Activated naive CD4-positive, alpha-beta T cell treated with anti-CD3 and anti-CD28 coated beads, Interleukin-2, amount 50 U/mL, for 16 hours (primary cell): Measurements from ENCODE around the gene PYCR2.
"Not testable (repeated sequence)": the region's sequence is repeated elsewhere in the genome, so short reads cannot be mapped to it uniquely, and the experiment has no call there.

Source experiments
- DNase-seq: peaks from one replicate; pipeline ENCODE4 v3.0.0-alpha.2; 2020

The PYCR2 gene

DNA sequence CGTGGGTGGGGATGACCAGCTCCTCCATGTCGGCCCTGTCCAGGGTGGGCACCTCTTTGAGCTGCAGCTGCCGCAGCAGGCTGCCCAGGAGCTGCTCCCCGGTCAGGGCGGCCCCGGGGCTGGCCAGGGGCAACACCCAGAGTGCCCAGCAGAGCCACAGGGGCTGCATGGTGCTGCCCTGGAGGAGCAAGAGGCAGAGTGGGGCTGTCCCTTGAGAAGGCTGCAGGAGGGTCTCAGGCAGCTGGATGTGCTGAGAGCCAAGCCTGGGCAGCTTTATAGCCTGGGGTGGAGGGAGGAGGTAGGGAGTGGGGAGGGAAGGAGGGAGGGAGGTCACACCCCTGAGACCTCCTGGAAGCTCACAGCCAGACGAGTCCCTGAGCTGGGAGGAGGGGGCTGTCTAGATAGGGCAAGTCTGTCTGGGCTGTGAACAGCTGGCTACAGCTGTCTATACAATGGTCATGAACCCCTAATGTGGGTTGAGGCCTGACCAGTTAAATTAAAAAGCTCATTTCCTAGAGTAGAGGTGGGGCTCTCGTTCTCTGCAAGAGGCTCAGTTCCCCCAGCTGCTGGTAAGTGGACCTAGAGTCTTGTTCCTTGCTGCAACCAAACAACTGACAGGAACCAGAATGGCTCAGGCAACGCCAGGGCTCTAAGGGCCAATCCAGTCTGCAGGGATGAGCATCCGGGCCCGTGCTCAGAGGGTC, 35.0 kb downstream of the PYCR2 start, which contains the start of gene LEFTY1:
TSS of gene LEFTY1 (minus strand) at position 249 of the 704 bp plus-strand sequence. CDS start at position 169, 80 bp downstream.
- DNase-seq = no peak

DNA sequence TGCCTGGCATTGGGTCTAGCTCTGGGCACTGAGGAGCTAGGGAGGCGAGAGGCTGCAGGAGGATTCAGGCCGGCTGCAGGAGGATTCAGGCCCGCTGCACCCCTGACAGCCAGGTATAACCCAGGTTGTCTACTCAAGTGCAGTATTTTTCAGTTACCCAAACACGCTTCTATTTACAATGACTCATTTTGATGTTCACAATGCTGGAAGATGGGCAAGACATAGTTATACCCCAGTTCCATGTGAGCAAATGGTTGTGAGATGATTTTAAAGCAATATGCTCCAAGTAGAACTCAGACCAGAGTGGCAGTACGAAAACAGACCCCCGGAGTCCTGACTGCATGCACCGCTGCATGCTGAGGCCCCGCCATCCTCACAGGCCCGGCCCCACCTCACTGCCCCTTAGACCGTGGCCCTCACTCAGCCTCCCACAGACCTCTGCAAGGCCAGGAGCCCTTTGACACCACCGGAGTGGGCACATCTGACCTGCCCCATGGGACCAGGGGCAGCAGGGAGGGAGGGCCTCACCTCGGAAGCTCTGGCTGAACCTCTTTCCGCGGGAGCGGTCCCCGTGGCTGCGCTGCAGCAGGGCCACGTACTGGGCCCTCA, 35.7 kb downstream of the PYCR2 start:
- no peak for DNase-seq

DNA sequence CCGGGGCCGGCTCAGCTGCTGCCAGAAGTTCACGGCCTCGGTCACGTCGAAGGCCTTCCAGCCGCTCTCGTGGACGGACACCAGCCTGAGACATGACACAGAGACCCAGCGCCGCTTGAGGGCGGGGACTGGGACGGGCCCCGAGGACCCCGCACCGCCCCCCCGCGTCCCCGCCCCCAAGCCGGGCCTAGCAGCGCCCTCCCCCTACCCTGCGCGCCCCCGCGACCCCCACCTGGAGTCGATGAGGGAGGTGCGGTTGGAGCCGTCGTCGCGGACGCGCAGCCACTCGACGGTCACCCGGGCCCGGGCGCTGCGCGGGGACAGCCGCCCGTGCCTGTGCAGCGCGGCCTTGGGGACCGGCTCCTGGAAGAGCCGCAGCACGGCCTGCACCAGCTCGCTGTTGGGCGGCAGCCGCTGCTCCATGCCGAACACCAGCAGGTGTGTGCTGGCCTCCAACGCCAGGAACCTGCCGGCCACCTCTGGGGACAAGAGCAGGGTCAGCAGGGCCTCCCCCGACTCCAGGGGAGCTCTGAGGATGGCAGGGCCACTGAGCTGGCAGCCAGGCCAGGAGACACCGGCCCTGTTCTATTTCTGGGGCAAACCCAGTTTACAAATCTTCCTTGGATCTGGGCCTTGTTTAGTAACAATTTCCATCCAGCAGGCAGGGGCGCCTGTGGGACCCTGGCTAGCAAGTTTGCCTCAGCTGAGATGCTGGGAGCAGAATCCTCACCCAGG, 36.3 kb downstream of the PYCR2 start:
- DNase-seq = not testable (repeated sequence)

DNA sequence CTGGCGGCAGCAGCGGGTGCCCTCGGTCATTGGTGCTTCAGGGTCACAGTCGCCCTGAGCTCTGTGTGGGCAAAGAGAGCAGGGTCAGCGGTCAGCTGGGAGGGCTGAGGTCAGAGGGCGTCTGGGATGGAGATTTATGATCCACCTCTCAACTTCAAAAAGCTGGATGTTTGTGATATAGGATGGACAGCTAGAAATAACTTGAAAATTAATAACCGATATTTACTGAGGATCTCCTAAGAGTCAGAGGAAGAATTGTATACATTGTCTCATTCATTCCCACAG, 37.1 kb downstream of the PYCR2 start:
- no peak for DNase-seq

DNA sequence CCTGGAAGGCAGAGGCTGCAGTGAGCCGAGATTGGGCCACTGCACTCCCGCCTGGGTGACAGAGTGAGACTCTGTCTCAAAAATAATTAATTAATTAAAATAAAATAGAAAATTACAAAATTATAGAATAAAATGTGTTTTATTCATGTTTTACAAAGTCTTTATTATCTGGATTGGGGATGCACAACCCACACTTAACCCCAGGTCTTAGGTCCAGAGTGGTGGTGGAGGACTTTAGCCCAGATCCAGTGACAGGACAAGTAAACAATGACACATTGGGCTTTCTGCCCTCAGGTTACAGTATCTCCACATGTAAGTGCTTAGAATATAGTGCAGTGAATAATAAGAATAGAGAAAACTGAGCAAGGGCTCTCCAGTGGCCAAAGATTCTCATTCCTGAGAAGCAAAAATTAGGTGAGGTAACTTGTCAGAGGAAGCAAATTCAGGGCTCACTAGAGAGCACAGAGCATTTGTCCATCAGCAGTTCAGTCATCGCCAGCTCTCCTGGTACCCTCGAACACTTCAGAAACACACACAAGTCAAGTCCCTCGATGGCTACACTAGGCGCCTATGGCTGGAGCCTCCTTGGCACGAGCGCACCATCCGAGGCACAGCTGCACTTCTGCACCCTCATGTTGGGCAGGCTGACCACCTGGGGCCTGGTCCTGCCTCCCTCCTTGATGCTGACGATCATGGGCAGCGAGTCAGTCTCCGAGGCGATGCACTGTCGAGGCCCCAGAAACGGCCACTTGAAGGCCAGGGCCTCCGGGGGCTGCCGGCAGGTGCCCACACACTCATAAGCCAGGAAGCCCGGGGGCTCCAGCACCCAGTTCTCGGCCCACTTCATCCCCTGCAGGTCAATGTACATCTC, 37.7 kb downstream of the PYCR2 start:
- no peak for DNase-seq

DNA sequence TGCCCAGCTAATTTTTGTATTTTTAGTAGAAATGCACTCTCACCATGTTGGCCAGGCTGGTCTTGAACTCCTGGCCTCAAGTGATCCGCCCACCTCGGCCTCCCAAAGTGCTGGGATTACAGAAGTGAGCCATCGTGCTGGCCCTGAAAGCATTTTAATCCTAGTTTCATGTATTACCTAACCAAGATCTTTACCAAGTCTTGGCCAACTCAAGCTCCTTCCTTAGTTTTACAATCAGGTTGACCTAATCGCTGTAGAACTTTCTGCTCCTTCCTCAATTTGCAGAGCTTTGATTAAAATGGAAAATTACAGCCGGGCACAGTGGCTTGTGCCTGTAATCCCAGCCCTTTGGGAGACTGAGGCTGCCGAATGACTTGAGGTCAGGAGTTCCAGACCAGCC, 38.7 kb downstream of the PYCR2 start:
- DNase-seq = no peak

DNA sequence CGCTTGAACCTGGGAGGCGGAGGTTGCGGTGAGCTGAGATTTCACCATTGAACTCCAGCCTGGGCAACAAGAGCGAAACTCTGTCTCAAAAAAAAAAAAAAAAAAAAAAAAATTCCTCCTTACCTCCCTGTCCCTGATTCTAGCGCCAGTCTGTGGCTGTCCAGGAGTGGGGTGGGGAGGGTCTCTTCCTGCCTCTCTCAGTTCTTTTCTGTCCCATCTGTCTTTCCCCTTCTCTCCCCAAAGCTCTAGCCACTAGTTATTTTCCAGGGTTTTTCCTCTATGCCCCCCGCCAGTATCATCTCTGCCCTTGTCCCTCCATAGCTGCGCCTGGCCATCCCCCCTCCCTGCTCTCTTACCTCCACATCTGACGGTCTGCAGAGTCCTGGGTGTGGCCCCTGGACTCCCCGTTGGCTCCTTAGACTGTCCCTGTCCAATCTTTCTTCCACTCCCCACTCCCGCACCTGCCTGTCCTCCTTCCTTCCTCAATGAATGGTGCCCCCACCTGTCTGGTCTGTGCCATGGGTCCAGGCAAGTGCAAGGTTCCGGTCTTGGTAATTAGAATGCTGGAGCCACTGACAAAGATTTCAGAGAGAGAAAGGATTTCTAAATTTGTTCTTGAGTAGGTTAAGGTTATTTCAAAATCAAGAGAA, 40.3 kb downstream of the PYCR2 start:
- no peak for DNase-seq

DNA sequence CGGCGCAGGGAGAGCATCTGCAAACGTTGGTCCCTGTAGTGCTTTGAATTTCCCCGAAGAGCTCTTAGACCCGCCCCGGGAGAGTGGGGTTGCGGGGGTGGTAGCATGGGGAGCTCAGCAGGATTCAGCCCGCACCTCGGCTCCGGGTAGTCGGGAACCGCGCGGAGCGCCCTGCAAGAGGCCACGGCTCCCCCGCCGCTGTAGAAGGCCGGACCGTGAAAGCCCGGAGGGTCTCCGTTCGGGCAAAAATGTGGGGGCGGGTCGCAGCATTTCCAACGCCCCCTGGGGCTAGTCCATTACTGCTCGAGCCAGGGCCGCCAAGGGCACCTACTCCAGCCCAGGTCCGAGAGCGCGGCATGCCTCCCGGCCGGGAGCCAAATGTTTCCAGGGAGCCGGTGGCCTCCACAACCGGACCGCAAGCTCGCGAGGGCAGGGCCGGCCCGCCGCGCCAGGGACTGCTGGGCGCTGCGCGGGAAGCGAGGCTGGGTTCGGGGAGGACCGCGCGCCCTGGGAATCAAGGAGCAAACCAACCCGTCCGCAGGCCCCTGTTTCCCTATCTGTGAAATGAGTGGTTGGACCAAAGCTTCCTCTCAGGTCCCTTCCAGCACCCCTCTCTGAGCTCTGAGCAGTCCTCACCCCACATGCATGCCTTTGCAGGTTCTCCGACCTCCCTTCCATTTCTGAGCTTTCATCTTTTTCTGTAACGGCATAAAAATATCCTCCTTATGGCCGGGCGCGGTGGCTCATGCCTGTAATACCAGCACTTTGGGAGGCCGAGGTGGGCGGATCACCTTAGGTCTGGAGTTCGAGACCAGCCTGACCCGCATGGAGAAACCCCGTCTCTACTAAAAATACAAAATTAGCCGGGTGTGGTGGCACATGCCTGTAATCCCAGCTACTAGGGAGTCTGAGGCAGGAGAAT, 41.1 kb downstream of the PYCR2 start:
- peak; percentile 45 for DNase-seq

DNA sequence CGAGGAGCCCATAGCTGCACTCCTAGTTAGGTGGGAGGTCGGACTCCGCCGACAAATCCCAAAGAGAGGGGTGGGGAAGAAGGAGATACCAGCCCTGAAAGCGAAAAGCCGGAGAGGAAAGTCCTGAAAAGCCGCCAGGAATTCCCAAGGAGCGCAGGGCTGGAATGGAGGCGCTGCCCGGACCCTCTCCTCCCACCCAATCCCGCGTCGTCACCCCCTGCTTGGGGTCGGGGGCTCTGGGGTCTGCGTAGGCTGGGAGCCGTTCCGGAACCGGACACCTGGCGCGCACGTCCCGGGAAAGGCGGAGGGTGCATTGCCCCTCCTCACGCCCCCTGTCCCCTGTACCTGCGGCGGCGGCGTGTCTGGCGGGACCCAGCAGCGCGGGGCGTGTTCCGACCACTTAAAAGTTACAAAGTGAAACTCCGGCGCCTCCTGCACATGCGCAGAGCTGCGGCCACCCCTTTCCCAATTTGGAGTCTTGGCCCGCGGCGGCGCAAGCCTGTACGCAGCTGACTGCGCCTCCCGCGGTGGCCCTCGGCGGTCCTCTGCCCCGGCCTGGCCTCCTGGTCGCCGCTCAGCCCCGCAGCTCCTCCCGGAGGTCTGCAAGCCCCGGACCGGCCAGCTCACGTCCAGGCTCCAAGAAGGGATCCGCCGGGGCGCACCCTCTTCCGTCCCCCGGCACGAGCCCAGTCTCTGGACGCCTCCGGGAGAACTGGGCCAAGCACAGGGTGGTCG, 41.9 kb downstream of the PYCR2 start, which contains the start of gene TMEM63A:
TSS of gene TMEM63A (minus strand) at position 422 of the 735 bp plus-strand sequence. CDS start 4,800 bp downstream, outside the sequence.
- DNase-seq = peak; percentile 86

DNA sequence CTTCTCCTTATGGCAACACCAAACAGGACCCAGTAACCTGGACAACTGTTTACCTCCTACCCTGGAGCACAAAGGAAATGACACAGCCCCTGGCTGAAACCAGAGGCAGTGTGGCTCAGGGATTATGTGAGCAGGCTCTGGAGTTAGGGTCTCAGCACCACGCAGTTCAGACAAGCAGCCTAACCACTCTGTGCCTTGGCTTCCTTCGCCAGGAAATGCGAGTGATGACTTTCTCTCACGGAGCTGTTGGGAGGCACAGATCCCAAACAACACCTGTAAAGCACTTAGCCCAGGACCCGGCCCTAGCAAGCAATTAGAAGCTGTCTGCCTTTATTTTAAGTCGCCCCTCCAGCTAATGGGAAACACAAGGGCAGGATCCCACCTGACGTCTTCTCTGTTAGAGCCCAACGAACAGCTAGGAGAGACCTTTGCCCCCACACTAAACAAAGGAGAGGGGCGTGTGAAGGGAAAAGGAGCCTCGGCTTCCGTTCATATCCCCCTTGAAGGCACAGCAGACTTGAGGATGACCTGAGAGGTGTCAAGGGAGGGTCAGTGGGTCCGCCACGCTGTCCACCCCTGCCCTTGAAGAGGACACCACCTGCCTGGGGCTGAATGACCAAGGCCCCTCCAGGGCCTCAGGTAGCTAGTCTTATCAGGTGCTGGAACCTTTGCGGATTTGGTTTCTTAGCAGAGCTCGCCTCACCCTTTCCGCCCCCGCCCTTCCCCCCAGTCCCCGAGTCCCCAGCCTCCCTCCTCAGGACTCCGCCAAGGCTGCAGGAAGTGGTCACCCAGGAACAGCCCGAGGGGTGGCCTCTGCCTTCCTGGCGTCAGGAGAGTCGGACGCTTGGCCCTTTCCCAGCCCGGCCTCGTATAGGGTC, 42.7 kb downstream of the PYCR2 start:
- no peak for DNase-seq

DNA sequence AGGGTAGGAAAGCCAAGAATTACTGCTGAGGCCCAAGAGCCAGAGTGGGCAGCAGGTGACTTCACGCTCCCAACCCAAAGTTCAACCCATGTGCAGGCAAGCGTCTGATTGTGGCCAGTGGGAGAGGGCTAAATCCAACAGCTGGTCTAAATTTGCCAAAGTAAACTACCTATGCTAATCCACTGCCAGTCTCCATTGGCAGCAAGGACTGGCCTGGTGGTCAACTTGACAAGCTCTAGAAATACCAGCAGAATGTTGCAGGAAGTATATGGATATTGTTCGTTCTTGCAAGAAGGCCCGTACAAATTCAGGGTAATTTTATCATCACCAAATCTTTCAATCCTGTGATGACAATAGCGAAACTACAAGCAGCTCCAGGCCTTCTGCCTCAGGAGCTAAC, 43.4 kb downstream of the PYCR2 start:
- DNase-seq = no peak

DNA sequence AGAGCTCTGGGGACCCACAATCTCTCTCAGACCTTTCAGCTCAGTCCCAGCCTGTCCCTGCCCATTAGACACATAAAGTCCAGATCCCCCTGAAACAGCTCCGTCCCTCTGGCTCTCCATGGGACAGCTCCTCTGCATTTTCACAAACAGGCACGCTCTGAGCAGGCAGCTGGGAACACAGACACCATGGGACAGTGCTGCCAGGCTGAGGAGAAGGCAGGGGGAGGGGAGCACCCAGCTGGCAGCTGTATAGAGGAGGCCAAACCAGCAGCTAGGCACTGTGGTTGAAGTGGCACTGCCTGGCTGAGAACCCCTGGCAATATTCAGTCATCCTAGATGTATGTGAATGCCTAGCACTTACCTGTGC, 43.8 kb downstream of the PYCR2 start:
- DNase-seq = no peak

DNA sequence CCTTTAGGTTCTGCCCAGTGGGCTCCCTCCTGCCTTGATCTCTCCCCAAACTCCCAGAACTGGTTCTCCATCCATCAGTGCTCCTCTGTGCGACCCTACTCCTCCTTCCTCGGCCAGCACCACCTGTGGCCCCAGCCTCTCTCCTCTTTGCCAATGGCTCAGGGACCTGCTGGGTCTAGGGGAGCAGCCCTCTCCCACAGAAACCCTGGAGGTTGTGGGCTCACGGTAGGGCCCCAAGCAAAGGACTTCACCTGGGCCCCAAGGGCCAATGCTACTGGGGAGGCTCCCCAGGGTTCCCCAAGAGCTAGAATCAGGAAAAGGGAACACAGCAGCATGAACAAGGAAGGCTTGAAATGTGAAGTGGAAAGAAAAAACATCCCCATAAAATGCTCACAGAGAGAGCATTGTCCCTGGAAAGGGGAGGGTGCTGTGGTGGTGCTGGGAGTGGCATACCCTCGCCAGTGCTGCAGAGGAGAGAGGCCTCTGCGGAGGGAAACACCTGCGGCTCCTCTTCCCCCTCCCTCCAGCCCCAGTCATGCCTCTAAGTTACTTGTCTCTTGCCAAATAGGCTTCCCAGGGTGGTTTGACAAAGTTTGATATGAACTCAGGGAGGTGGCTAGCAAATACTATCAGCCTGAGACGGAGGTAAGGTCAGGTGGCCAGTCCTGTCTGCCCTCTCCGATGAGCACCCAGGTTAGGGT, 44.4 kb downstream of the PYCR2 start:
- peak; percentile 39 for DNase-seq

DNA sequence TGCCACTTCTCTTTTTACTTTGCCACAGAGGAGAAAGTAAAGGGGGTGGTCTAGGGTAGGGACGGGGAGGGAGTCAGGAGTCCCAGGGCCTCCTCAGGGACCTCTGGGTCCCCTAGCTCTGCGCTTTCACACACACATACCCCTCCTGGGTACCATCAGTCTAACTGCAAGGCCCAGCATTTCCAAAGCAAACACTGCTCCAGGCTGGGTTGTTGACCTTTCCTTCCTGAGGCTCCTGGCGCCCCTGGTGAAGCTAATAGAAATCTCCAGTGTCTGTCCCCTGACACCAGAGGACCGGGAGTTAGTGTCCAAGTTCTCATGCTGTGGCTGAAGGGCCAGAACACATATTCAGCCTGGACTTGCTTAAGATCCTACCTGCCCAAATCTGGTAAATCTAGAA, 45.8 kb downstream of the PYCR2 start:
- no peak for DNase-seq

DNA sequence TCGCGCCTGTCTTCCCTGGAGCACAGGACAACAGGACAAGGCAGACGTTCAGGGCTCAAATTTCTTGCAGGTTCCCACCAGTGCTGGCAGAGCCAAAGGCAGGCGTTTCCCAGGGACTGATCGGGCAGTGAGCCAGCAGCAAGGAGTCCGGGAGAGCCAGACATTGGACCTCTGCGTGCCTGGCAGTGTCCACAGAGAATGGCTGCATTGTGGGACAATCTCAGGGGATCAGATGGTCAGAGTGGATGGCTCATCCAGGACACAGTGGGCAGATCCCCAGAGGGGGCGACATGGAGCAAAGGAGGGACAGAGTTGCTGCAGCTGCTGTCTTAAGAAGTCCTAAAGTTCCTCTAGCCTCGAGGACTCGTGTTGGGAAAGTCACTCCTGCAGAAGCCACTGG, 46.5 kb downstream of the PYCR2 start:
- DNase-seq = no peak

DNA sequence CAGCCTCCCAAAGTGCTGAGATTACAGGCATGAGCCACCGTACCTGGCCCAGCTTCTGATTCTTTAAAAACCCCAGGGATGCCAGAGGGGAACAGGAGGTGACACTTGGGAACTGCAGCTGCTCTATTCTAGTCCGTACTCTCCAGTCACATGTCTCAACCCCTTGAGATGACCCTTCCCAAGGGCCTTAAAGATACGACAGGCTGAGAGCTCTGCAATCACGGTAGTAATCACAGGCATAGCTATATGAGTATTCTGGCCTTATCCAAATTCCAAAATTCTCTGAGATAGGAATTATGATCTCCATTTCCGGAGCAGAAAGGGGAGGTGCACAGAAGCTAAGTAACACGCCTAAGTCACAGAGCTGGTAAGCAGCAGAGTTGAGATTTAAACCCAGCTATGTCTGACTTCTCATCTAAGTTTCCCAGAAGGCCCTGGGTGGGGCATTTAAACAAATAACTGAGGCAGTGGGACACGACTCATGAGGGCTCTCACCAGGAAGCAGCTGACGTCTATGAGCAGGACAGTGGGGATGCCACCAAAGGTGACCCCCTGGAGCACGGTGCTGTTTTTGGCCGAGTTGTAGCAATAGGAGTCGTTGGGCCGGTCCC, 47.0 kb downstream of the PYCR2 start:
- no peak for DNase-seq

DNA sequence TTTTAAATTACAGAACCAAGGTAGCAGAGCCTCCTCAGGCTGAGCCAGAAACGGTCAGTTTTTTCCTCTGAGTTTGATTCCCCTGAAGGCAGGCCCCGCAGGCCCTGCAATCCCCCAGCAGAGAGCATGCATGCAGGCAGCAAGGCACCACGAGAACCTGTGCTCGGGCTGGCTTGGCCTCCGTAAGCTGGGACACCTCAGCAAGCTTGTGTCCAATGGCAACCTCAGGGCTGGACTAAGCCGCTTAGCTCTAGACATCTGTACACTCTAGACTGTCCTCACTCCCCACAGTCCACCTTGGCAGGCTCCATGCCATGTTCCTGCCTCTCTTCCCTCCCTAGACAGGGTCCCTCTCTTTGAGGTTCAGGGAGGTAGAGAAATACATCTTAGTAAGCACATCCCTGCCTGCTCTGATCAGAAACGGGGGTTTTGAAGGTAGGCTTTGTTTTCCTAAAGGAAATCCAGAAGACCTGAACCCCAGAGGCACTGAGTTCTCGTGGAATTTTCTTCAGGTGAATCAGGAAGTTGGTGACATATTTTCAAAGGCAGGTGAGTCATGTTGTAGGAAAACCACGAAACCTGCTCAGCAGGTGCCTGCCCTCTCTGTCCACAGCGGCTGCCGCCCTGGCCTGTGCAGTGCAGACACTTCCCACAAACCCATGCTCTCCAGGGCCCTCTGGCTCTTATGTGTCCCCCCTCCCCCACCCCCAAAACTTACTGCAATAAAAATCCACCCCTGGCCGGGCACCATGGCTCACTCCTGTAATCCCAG, 48.8 kb downstream of the PYCR2 start:
- DNase-seq = no peak

DNA sequence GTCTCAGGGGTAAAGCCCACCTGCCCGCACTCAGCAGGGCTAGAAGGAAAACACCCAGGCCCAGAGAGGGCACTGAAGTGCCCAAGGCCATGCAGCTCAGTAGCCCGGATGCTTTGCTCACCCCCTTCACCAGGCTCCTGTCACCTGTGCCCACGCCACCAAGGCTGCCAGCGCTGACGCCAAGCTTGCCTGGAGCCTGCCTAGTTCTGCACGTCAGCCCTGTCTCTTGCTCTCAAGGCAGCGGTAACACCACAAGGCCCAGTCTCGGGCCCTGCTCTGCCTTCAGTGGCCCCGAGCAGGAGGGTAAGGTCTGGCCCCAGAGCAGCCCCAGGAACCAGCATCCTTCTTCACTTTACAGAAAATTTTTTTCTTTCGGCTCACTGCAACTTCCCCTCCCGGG, 49.6 kb downstream of the PYCR2 start:
- no peak for DNase-seq
